ENCODE data around the gene DIS3. TPM values are rescaled to one million over a fixed set of nuclear protein-coding genes. Genes with fewer than 3 reads are reported as not detected.

Gene DIS3
- total RNA-seq, 1 experiment from 2014 or later, result 44.2 TPM

Other genes with a start within 250 kb of the DIS3 start
- 19.0 TPM for gene MZT1, start 54.3 kb downstream of the DIS3 start, total RNA-seq (2021; ENCODE audit: unreplicated experiment)
- gene BORA, start 54.0 kb downstream of the DIS3 start, total RNA-seq (2021; ENCODE audit: unreplicated experiment), result 27.6 TPM
- gene PIBF1, start 233 bp upstream of the DIS3 start, total RNA-seq (2021; ENCODE audit: unreplicated experiment), result 21.1 TPM

All from HCT116 (cell line).